GM12873 (cell line): ENCODE results near the gene TPK1.

Source experiments
- TF ChIP-seq, protein P1 (sequence below): IDR thresholded peaks from 2 replicates; pipeline ENCODE4 v1.5.1; 2012; ENCODE audit warnings: low read depth, mild to moderate bottlenecking, moderate library complexity, low read length, control low read depth; ENCODE audit not compliant: insufficient read depth; ENCODE audit errors: missing control alignments

The TPK1 gene

DNA sequence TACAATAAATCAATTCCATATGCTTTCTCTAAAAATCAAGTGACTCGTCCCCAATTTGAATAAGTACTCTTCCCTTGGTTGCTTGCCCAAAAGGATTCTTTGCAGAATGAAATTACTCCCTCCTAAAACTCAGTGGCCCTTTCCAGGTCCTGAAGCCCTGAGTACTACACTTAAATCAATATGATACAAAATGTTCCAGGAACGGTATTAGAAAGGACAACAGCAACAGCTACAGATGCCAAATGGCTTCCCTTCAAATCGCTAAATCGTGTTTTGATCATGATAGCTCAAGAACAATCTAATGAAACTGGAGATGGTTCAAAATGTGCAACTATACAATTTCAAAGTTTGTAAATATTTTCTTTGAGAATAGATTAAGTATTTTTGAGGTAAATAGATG lies 59.4 kb downstream of the TPK1 start:
- TF ChIP-seq, protein P1, sequence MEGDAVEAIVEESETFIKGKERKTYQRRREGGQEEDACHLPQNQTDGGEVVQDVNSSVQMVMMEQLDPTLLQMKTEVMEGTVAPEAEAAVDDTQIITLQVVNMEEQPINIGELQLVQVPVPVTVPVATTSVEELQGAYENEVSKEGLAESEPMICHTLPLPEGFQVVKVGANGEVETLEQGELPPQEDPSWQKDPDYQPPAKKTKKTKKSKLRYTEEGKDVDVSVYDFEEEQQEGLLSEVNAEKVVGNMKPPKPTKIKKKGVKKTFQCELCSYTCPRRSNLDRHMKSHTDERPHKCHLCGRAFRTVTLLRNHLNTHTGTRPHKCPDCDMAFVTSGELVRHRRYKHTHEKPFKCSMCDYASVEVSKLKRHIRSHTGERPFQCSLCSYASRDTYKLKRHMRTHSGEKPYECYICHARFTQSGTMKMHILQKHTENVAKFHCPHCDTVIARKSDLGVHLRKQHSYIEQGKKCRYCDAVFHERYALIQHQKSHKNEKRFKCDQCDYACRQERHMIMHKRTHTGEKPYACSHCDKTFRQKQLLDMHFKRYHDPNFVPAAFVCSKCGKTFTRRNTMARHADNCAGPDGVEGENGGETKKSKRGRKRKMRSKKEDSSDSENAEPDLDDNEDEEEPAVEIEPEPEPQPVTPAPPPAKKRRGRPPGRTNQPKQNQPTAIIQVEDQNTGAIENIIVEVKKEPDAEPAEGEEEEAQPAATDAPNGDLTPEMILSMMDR = no peak

DNA sequence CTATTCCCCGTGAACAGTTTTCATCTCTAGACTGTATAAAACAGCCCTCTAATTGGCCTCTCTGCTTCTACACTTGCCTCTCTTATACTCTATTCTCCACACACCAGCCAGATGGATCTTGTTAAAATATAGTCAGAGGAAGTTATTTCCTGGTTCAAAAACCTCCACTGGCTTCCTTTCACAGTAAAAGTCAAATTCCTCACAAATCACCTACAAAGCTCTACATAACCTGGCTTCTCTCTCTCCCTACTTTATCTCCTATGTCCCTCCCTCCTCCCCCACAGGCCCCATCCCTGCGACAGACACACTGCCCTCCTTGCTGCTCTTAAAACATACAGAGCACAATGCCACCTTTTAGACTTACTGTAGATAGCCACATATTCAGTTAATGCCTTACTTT lies 60.1 kb downstream of the TPK1 start:
- TF ChIP-seq, protein P1 = no peak

DNA sequence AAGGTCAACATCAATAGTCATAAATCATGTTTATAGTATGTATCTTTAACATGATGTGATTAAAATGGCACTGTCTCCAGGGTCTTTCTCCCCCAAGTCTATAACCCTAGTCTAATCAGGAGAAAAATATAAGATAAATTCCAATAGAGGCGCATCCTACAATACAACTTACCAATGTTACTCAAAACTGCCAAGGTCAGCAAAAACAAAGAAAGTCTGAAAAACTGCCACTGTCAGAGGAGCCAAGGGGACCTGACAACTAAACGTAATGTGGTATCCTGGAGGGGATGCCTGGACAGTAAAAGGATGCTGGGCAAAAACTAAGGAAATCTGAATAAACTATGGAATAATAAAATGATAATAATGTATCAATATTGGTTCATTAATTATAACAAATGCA lies 63.9 kb downstream of the TPK1 start:
- TF ChIP-seq, protein P1 = no peak

DNA sequence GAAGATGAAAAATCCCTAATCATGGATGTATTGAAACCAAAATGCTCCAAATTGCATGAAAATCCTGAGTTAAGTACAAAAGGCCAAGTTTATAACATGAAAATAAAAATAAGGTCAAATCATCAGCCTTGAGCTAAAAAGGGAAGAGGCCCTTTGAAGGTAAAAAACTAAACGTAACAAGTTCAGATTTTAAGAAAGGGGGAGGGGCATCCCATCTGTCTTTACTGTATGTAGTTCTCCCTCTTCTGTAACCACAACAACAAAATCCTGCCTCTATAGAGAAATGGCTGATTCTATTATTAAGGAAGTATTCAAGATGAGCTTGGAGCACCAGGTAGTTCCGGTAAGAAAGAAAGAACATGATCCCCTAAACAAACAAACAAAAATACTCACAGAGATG lies 64.7 kb downstream of the TPK1 start:
- TF ChIP-seq, protein P1 = no peak

DNA sequence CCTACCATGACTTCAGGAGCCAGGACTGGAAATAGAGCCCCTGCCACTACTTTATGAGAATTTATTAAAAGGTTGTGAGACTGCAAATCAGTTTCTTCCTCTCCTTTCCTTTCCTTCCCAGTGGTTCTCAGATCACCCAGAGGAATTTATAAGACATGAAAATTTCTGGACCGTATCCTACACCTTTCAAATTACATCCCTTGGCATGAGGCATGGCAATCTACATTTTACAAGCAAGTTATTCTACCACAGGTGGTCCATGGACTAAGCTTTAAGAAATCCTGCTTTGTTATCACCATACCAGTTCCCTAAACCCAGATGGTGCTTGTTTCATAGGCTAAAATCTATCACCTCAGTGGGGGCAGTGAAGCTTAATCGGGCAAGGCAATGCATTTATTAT lies 66.5 kb downstream of the TPK1 start:
- TF ChIP-seq, protein P1 = no peak

DNA sequence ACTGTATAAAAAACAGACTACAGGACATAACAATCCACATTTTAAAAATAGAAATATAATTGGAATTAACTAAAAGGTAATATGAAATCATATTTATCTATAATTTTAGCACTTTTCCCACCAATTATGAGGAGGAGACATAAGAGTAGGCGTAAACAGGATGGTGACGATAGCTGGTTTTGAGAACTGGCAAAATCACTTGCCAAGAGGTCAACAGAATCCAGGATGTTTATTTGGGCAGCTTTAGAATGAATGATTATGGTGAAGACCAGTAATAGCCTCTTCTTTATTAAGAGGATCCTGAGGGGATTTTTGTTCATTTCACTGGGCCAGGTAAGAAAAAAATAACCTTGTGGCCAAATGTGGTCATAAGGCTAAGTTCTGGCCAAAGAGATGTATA lies 67.2 kb downstream of the TPK1 start:
- TF ChIP-seq, protein P1 = no peak

DNA sequence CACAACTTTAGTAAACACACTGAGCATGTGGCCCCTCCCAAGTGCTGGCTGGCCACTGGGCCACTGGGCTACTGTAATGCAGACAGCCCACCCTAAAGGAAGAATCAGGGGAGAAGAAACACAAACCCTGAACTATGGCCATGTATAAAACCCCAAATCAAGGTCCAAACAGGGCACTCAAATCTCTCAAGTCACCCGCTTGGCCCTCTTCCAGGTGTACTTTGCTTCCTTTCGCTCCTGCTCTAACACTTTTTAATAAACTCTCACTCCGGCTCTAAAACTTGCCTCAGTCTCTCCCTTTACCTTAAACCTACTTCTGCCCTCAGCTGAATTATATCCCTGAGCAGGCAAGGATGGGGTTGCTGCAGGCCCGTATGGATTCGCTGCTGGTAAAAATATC lies 72.6 kb downstream of the TPK1 start:
- TF ChIP-seq, protein P1 = no peak
